DND-41 (cell line): ENCODE measurements around the gene ADRB2.

Experiments used
- CTCF ChIP-seq: IDR thresholded peaks from 2 replicates; pipeline ENCODE4 v1.5.1; 2012; ENCODE audit warnings: borderline replicate concordance, low read length, moderate library complexity, mild to moderate bottlenecking; ENCODE audit not compliant: poor library complexity, severe bottlenecking; ENCODE audit errors: extremely low read depth
- EZH2 ChIP-seq: IDR thresholded peaks from 3 replicates; pipeline ENCODE4 v1.6.1; 2012; ENCODE audit warnings: borderline replicate concordance, low read depth, mild to moderate bottlenecking, moderate library complexity, low read length, inconsistent platforms; ENCODE audit not compliant: severe bottlenecking

DNA sequence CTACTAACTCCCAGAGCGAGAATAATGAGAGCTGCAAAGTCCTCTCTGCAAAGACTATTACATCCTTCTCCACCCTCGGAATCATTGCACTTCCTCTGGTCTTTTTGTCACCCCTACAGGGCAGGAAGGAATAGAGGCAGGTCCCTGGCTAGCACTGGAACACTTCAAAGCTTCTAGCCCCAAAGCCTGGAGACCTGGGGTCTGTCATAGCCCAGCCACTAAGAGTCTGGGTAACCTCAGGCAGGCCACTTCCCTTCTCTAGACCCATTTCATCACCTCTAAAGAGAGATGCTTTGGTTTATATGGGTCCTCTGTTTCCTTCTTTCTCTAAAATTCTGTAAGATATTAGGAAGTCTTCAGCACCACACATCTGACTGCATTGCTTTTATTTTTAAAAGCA lies 6.7 kb downstream of the ADRB2 start:
- TF ChIP-seq CTCF (no peak), EZH2 (no peak)
